Heart left ventricle (tissue), 13 donors: ENCODE measurements around the gene GIMAP1.

Source experiments
- POLR2A ChIP-seq, 2 donors: fragments of 450-650 bp; IDR thresholded peaks; one replicate each; pipeline ENCODE4 v1.6.1; 2017; ENCODE audit warnings: antibody characterized with exemption in 2 of 2, mild to moderate bottlenecking in 2 of 2, moderate library complexity in 2 of 2
- TF ChIP-seq, protein P1 (sequence below), 12 donors: fragments of 200-600 bp; sonication (generic) in 4 of 12; IDR thresholded peaks; one replicate each; pipeline versions ENCODE4 v1.5.0 to v1.8.0; 2018 to 2022; ENCODE audit warnings: antibody characterized with exemption in 12 of 12, mild to moderate bottlenecking in 5 of 12
- donor health status: ischemic (EF 13 %, LVEDD 7.1; RV severe dilation, severe dysfunction).
- donor health status: DM: no; HTN: yes; CAD: no.
- donor health status: DM: no; HTN: no; CAD: no.
- donor health status: ischemic (EF 25% LVEDD 6.9; RV normal size, moderate dysfunction).
- donor health status: ischemic (EF 25% LVEDD 5.7; RV mildly dilated, moderate dysfunction).
- donor health status: ischemic (EF 35%, LVEDD 5.7; RV mildly dilated, moderate dysfunction).
- donor health status: nonischemic (EF 11% LVEDD 7.7; RV severe dilation, severe dysfunction).
- donor health status: DM: yes; HTN: yes; CAD: no.
- donor health status: PGD.
- donor health status: ischemic (EF 29% LVEDD 5.4; RV normal size, mild dysfunction).
- donor health status: nonischemic (EF 23%, LVEDD 6.1; RV moderate dilation, normal function).

DNA sequence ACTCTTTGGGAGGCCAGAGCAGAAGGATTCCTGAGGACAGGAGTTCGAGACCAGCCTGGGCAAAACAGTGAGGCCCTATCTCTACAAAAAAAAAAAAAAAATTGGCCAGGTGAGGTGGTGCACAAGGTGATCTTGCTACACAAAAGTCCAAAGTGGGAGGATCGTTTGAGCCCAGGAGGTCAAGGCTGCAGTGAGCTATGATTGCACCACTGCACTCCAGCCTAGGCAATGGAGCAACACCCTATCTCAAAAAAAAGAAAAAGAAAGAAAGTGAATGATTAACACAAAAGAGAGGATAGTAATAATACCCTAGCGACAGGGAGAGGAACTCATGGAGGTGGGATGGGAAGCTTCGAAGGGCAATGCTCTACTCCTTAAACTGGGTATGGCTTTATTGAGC is 53.4 kb downstream of the GIMAP1 start:
- TF ChIP-seq POLR2A (IDR thresholded peaks at IDR 0.05): no peak
- TF ChIP-seq, protein P1, sequence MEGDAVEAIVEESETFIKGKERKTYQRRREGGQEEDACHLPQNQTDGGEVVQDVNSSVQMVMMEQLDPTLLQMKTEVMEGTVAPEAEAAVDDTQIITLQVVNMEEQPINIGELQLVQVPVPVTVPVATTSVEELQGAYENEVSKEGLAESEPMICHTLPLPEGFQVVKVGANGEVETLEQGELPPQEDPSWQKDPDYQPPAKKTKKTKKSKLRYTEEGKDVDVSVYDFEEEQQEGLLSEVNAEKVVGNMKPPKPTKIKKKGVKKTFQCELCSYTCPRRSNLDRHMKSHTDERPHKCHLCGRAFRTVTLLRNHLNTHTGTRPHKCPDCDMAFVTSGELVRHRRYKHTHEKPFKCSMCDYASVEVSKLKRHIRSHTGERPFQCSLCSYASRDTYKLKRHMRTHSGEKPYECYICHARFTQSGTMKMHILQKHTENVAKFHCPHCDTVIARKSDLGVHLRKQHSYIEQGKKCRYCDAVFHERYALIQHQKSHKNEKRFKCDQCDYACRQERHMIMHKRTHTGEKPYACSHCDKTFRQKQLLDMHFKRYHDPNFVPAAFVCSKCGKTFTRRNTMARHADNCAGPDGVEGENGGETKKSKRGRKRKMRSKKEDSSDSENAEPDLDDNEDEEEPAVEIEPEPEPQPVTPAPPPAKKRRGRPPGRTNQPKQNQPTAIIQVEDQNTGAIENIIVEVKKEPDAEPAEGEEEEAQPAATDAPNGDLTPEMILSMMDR (IDR thresholded peaks at IDR 0.05): no peak
